Choroid plexus epithelial cell (primary cell): ENCODE measurements around the gene LEKR1.

Experiments
- DNase-seq: peaks from one replicate; pipeline ENCODE4 v3.0.0-alpha.2; 2010; ENCODE audit warnings: low read depth
- H3K4me3 ChIP-seq: 2 replicates; pipeline ENCODE4 v1.5.1; 2011; ENCODE audit warnings: low read depth, mild to moderate bottlenecking, control low read depth, low read length, moderate library complexity
- TF ChIP-seq, protein P1 (sequence below): conservative IDR thresholded peaks from 2 replicates; pipeline ENCODE4 v1.5.1; 2011; ENCODE audit warnings: low read depth, mild to moderate bottlenecking, control low read depth, inconsistent platforms, low read length, moderate library complexity

Gene LEKR1

DNA sequence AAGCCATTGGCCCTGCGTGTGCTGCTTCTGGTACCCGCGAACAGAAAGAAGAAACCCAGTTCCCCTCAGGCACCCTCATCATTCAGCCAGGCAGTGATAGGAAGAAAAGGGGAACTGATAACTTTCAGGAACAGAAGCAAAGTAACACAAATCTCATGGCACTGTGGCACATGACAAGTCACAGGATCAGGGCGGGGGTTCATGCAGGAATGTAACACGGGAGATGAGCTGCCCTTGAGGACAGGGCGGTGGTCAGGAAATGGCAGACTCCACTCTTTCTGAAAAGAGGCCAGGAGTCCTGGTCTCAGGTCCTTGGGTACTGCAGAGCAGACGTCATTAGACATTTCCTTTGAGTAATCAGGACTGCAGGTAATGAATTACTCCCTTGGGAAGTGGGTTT is 238.2 kb downstream of the LEKR1 start:
- TF ChIP-seq, protein P1, sequence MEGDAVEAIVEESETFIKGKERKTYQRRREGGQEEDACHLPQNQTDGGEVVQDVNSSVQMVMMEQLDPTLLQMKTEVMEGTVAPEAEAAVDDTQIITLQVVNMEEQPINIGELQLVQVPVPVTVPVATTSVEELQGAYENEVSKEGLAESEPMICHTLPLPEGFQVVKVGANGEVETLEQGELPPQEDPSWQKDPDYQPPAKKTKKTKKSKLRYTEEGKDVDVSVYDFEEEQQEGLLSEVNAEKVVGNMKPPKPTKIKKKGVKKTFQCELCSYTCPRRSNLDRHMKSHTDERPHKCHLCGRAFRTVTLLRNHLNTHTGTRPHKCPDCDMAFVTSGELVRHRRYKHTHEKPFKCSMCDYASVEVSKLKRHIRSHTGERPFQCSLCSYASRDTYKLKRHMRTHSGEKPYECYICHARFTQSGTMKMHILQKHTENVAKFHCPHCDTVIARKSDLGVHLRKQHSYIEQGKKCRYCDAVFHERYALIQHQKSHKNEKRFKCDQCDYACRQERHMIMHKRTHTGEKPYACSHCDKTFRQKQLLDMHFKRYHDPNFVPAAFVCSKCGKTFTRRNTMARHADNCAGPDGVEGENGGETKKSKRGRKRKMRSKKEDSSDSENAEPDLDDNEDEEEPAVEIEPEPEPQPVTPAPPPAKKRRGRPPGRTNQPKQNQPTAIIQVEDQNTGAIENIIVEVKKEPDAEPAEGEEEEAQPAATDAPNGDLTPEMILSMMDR = no peak
- DNase-seq = no peak
- H3K4me3 ChIP-seq = no peak overlapping the region

DNA sequence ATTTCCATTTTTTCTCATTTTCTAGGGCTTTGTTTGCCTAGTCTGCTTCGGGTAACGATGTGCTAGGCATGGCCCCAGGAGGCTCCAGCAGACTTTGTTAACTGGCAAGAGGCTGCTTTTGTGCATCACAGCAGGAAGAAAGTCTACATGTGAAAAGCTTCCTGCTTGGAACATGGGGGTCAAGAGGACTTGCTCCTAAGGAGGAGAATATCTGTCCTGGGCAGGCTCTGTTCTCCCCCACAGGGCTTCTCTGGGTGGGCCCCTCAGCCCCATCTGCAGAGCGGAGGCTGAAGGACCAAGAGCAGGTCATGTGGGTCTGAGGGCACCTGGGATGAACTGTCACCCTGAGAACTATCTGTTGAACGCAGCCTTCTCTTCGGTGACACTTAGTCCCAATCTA is 239.0 kb downstream of the LEKR1 start:
- DNase-seq = no peak
- TF ChIP-seq, protein P1 = no peak
- H3K4me3 ChIP-seq = no peak overlapping the region

DNA sequence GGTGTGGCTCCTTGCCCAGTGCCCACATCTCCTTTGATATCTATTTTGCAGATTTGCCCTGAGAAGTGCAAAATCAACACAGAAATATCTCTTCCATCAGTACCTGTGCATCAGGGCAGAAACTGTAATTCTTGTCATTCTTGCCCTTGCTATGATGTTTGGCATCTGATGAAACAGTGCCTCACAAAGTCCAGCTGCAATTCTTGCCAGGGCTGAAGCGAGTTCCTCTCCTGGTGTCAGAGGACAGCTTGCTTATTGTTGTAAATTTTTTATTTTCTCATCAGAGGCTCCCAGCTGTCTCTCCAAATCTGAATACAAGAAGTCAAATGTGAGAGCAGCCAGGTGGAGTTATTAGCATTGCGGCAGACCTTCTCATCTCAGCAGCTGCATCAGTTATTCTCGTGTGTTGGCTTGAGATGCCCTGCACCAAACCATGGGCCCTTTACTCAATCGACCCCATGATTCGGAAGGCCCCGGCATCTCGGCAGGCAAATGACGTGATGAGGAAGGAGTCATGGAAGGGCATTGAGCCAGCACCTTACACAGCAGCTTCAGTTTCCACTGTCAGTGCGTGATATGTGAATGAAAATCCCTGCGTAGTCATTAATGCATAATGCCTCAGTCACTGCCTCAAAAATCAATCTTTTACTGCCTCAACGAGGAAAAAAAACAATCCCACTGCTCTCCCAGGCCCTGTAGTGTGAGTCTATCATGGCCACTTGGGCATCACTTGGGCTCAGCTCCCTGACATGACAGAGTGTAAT is 240.4 kb downstream of the LEKR1 start:
- H3K4me3 ChIP-seq = no peak overlapping the region
- TF ChIP-seq, protein P1 = no peak
- no peak for DNase-seq

DNA sequence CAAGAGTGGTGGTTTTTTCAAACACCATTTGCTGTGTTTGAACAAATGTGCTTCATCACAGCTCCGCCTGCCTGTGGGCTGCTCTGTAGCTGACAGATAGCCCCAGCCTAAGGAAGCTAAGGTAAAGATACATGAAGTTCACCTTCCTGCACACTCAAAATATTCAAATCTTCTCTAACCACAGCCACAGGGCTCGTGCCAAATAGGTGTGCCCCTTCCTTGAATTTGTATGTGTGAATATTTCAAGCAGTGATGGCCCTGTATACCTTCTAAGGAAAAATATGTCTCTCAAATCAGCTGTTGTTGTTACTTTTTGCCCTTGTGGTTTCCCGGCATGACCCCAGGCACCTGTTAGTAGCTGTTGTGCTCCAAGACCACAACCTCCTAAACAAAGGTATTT is 241.0 kb downstream of the LEKR1 start:
- no peak for DNase-seq
- TF ChIP-seq, protein P1 = no peak
- H3K4me3 ChIP-seq = no peak overlapping the region

DNA sequence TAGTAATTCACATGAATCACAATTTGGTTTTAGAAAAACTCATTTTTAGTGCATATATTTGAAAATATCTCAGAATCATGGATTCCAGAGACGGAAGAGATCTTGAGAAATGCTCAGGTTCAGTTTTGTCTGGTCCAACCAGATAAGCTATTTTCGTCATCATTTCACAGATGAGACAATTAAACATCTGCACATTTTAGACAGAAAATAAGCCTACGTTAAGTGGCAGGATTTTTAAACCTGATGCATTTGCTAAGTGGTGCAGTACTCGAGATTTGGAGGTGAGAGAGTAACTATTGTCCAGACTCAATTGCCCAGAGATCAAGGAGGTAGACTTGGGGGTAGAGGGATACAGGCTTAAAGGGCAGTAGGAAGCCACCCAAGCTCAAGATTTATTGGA is 243.3 kb downstream of the LEKR1 start:
- TF ChIP-seq, protein P1 = no peak
- DNase-seq = no peak
- no peak overlapping the region for H3K4me3 ChIP-seq

DNA sequence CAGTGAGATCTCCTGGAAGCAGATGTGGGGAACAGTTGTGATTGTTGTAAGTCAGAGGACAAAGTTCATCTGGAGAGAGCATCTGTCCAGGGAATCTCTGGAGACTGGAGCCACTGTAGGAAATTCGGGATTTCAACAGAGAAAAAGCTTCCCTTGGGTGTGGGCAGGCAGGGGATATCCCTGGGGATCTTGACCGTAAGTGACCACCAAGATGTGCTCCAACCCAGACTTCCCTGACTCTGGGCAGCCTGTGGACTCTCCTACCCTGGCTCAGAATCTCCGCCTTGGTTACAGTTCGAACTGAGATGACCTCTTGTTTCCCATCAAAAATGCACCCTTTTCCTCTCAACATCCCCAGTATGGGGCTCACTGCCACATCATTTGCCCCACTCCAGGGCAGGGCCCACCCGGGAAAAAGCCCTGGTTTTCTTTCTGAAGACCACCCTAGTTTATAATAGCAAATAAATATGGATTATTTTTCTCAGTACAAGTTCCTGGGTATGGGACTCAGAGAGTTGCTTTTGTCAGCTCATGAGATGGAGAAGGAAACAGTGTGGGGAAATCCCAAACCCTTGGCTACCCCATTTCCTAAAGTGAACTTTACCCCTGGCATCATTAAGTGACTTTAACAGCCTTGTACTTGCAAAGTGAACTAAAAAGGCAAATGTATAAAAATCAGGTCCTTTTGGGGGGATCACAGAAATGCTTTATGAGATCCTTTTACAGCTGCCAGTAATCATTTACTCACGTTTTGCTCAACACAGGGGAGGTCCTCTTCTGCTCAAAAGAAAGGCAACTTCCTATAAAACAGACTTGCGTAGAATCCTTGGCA is 243.9 kb downstream of the LEKR1 start:
- no peak overlapping the region for H3K4me3 ChIP-seq
- no peak for DNase-seq
- TF ChIP-seq, protein P1 = no peak
